SU-DHL-6 (cell line): Measurements from ENCODE around the gene STK32B.

Experiments
- H2AFZ ChIP-seq: fragments of 200-600 bp; sonication (generic); 2 replicates; pipeline ENCODE4 v1.6.1; 2014; ENCODE audit warnings: low read depth, mild to moderate bottlenecking, moderate library complexity, mixed read lengths, antibody characterized with exemption, low read length; ENCODE audit not compliant: severe bottlenecking
- H3F3A ChIP-seq: fragments of 200-600 bp; shearing (Covaris generic); 2 replicates; pipeline ENCODE4 v1.6.0; 2016; ENCODE audit warnings: antibody characterized with exemption, mild to moderate bottlenecking; ENCODE audit not compliant: insufficient read depth
- H3K27ac ChIP-seq: fragments of 200-600 bp; sonication (generic); 2 replicates; pipeline ENCODE4 v1.5.1; 2016; ENCODE audit warnings: low read depth, mild to moderate bottlenecking, low read length, moderate library complexity, mixed read lengths
- H3K27me3 ChIP-seq: fragments of 200-600 bp; sonication (generic), shearing (Covaris generic); 2 replicates; pipeline ENCODE4 v1.6.0; 2014; ENCODE audit warnings: mild to moderate bottlenecking, low read length
- H3K36me3 ChIP-seq: fragments of 200-600 bp; sonication (generic); 2 replicates; pipeline ENCODE4 v1.6.1; 2014; ENCODE audit warnings: mild to moderate bottlenecking, low read length, mixed read lengths
- H3K4me2 ChIP-seq: fragments of 300-600, 200-600 bp; shearing (Covaris generic), sonication (generic); 2 replicates; pipeline ENCODE4 v1.6.0; 2014; ENCODE audit warnings: low read length, low read depth, mild to moderate bottlenecking; ENCODE audit not compliant: poor library complexity, severe bottlenecking
- H3K4me3 ChIP-seq: fragments of 200-600 bp; sonication (generic); 2 replicates; pipeline ENCODE4 v1.5.1; 2014; ENCODE audit warnings: antibody characterized with exemption, low read length, mild to moderate bottlenecking, mixed read lengths; ENCODE audit not compliant: insufficient read depth, poor library complexity, severe bottlenecking
- H3K79me2 ChIP-seq: fragments of 200-600 bp; sonication (generic); 2 replicates; pipeline ENCODE4 v1.6.1; 2014; ENCODE audit warnings: mild to moderate bottlenecking, low read length, moderate library complexity; ENCODE audit not compliant: insufficient read depth
- H3K9ac ChIP-seq: fragments of 200-600 bp; sonication (generic); 2 replicates; pipeline ENCODE4 v1.7.0; 2014; ENCODE audit warnings: mild to moderate bottlenecking, low read length
- H3K9me2 ChIP-seq: fragments of 200-600 bp; sonication (generic); replicated peaks from 2 replicates; pipeline ENCODE4 v1.6.1; 2014; ENCODE audit warnings: low read length; ENCODE audit not compliant: insufficient read depth
- H3K9me3 ChIP-seq: fragments of 200-600 bp; sonication (generic); 2 replicates; pipeline ENCODE4 v1.6.1; 2014; ENCODE audit warnings: low read length, mixed read lengths; ENCODE audit not compliant: insufficient read depth
- H4K20me1 ChIP-seq: fragments of 200-600 bp; sonication (generic); 2 replicates; pipeline ENCODE4 v1.6.1; 2014; ENCODE audit warnings: low read depth, mild to moderate bottlenecking, antibody characterized with exemption, low read length, moderate library complexity, mixed read lengths
- CTCF ChIP-seq: fragments of 200-600 bp; sonication (generic); IDR thresholded peaks from one replicate; pipeline ENCODE4 v1.5.1; 2017; ENCODE audit warnings: antibody characterized with exemption, mild to moderate bottlenecking, low read length, moderate library complexity; ENCODE audit not compliant: insufficient read depth, poor library complexity, severe bottlenecking
- EZH2phosphoT487 ChIP-seq: fragments of 200-600 bp; sonication (generic), shearing (Covaris generic); conservative IDR thresholded peaks from 2 replicates; pipeline ENCODE4 v1.6.1; 2018; ENCODE audit warnings: mild to moderate bottlenecking, antibody characterized with exemption, low read length, moderate library complexity, mixed read lengths

The STK32B gene

DNA sequence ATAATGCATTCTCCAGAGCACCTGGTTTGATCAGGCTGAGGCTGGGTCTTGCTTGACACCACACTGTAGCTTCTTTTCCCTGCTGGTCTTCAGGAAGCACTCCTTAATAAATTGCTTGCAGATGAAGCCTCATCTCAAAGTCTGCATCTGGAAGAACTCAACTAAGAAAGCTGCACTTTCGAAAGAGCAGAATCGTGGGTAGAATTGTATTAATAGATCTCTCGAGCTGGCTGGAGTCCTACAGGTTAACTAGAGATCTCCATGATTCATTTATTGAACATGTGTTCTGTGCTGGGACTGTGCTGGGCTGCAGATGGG lies 152.7 kb downstream of the STK32B start:
- no peaks in the 10 kb centered on the region for H3K79me2 ChIP-seq
- H3K36me3 ChIP-seq = no peaks in the 10 kb centered on the region
- no peaks in the 10 kb centered on the region for H3K9me2 ChIP-seq
- H3K4me3 ChIP-seq = no peak overlapping the region
- no peak overlapping the region for H2AFZ ChIP-seq
- H3K27me3 ChIP-seq = no peaks in the 10 kb centered on the region
- no peaks in the 10 kb centered on the region for H4K20me1 ChIP-seq
- TF ChIP-seq EZH2phosphoT487 = no peak
- no peak for TF ChIP-seq CTCF
- H3F3A ChIP-seq = no peaks in the 10 kb centered on the region
- no peak overlapping the region for H3K9ac ChIP-seq
- no peak overlapping the region for H3K27ac ChIP-seq
- H3K9me3 ChIP-seq = peaks cover 7% of the 10 kb centered on the region; the same call in 1 of the 2 replicates
- no peak overlapping the region for H3K4me2 ChIP-seq

DNA sequence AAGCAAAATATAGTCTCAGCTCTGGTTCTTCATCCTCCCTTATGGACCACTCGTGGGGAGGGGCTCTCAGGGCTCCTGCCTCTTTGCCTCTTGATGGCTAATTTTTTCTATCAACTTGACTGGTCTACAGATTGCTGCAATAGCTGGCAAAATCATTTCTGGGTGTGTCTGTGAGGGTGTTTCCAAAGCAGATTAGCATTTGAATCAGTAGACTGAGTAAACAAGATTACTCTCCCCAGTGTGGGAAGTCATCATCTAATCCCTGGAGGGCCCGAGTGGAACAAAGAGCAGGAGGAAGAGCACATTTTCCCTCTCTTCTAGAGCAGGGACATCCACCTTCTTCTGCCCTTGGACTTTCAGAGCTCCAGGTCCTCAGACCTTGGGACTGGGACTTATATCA lies 153.5 kb downstream of the STK32B start:
- no peaks in the 10 kb centered on the region for H3K9me2 ChIP-seq
- no peak overlapping the region for H3K27ac ChIP-seq
- H3K4me3 ChIP-seq = no peak overlapping the region
- no peaks in the 10 kb centered on the region for H3K79me2 ChIP-seq
- no peaks in the 10 kb centered on the region for H3K36me3 ChIP-seq
- H3K4me2 ChIP-seq = no peak overlapping the region
- TF ChIP-seq CTCF (no peak), EZH2phosphoT487 (no peak)
- H3F3A ChIP-seq = no peaks in the 10 kb centered on the region
- H3K9ac ChIP-seq = no peak overlapping the region
- no peaks in the 10 kb centered on the region for H4K20me1 ChIP-seq
- peaks cover 7% of the 10 kb centered on the region; the same call in 1 of the 2 replicates for H3K9me3 ChIP-seq
- no peak overlapping the region for H2AFZ ChIP-seq
- no peaks in the 10 kb centered on the region for H3K27me3 ChIP-seq

- Histone ChIP-seq H3F3A (no peaks in the 10 kb centered on the region), H3K36me3 (no peaks in the 10 kb centered on the region), H3K9me2 (no peaks in the 10 kb centered on the region), H3K79me2 (no peaks in the 10 kb centered on the region), H4K20me1 (no peaks in the 10 kb centered on the region), H3K27me3 (no peaks in the 10 kb centered on the region), H3K9ac (no peak overlapping the region), H2AFZ (no peak overlapping the region), H3K4me3 (no peak overlapping the region), H3K9me3 (peaks cover 7% of the 10 kb centered on the region; the same call in 1 of the 2 replicates), H3K4me2 (no peak overlapping the region), H3K27ac (no peak overlapping the region)
- no peak for TF ChIP-seq CTCF
- TF ChIP-seq EZH2phosphoT487 = no peak
Observed at GRCh38 chr4:5206016-5206790, 154.9 kb downstream of the STK32B start.
